ACHN (cell line): ENCODE results near the gene HYDIN.

ENCODE experiments used
- DNase-seq: peaks from one replicate; pipeline ENCODE4 v3.0.0-alpha.2; 2015
- in situ Hi-C: cut with HindIII; loops from 2 replicates; pipeline ENCODE4 v1.10.0; 2017; ENCODE audit warnings: low sequenced_read_pairs, low pct_ligation_motif_present, low pct_unique_long_range_greater_than_20kb

HYDIN gene

DNA sequence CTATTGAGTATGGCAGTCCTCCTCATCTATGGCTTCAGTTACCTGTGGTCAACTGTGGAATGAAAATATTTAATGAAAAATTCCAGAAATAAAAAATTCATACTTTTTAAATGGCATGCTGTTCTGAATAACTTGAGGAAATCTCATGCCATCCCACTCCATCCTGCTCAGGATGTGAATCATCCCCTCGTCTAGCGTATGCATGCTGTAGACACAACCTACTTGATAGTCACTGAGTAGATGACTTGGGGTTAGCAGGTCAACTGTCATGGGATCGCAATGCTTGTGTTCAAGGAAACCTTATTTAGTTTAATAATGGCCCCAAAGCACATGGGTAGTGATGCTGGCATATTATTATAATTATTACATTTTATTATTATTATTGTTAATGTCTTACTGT lies 424.7 kb downstream of the HYDIN start:
- no peak for DNase-seq
- in situ Hi-C loops: no loop called here

GRCh38 chr16:70805380-70805779 lies 425.1 kb downstream of the HYDIN start:
- no peak for DNase-seq
- in situ Hi-C loops: no loop called here

DNA sequence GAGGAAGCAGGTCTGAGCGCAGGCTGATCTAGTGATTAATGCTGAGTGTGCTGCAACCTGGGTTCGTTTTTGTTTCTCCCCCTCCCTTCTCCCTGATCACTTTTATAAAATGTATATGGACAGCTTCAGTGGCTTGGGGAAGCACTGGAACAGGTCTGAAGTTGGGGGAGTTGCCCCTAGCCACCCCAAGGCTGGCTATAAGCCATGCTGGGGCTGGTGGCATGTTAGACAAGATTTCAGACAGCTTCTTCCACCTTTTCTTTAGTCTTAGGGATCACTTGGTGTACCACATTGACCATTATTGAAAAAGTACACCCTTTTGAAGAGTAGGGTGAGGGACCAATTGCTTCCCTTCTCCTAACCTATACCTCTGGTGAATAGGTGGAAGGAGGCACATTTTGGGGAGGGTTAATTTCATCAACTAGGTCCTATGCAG lies 425.8 kb downstream of the HYDIN start:
- in situ Hi-C loops: no loop called here
- DNase-seq: peak; percentile 12

GRCh38 chr16:70804153-70804733 lies 426.3 kb downstream of the HYDIN start:
- DNase-seq: peak; percentile 46
- in situ Hi-C loops: no loop called here

DNA sequence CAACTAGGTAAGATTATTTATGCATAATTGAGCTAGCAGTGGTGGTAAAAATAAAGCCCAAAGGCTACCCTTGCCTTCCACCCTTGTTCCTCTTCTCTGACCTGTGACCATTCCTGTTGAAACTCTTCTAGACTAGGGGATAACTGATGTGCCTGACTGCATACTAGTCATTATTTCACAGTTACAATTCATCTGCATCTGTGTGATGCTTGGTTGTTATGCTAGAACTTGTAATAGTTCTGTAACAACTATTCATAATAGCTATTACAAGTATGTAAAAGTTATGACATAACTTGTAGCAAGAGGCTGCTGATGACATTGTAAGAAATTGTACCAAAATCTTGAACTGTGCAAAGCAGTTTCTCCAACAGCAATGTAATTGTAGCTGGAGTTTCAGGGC lies 427.2 kb downstream of the HYDIN start:
- in situ Hi-C loops: no loop called here
- no peak for DNase-seq

DNA sequence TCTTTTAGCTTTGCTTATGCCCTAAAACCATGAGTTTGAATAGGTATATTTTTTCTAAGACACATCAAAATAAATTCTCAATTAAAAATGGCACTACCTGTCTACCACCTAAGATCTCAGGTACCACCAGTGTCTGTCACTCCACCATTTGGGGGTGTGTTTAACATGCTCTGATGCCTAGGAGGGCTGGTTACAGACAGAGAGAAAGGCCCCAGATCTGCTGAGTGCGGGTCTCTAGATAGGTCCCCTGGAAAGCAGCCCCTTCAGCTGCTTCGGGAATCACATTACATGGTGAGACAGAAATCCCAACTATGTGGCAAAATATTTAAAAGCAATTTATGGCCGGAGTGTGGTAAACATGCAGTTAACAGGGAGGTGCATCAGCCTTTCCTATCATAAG lies 428.9 kb downstream of the HYDIN start:
- no peak for DNase-seq
- in situ Hi-C loops: no loop called here

- DNase-seq: peak; percentile 95
- in situ Hi-C loops: no loop called here
These were observed 429.6 kb downstream of the HYDIN start, which contains the start of gene VAC14 for GRCh38 chr16:70800781-70801480. Gene VAC14 (minus strand): TSS chr16:70801158. CDS start chr16:70800900, 258 bp downstream.

GRCh38 chr16:70800311-70800710 lies 430.2 kb downstream of the HYDIN start:
- DNase-seq: peak; percentile 23
- in situ Hi-C loops: no loop called here

DNA sequence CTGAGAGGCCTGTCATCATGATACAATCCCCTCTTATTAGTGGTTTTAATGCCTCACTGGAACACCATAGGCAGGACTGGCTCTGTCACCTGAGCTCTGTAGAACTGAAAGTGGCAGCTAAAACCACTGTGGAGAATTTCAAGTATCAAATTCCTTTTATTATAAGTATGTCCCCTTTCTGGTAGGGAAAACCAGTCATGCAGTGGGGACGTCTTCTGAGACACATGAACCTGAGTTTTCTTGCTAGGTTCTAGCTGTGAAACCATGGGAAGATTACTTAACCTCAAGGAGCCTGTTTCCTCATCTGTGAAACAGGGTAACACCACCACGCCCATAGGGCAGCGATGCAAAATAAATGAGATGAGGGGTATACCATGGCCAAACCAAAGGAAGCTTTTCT lies 434.2 kb downstream of the HYDIN start:
- in situ Hi-C loops: no loop called here
- DNase-seq: no peak

DNA sequence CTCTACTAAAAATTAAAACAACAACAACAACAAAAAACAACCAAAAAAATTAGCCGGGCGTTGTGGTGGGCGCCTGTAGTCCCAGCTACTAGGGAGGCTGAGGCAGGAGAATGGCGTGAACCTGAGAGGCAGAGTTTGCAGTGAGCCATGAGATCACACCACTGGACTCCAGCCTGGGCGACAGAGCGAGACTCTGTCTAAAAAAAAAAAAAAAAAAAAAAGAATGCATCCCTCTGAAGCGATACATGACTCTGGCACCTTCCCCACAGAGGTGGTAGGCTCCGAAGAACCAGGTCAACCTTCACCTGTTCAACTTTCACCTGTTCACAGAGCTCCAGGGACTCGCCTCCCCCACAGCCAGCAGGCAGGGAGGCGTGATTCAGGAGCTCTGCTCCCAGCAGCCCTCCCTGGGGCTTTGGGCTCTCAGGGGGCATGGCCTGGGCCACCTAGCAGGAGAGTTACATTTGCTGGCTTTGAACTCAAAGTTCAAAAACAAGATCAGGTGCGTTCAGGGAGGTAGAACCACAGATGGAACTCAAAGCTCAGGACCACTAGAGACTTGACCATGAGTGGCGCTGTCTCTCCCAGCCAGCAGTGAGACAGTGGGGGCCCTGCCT lies 435.1 kb downstream of the HYDIN start:
- peak; percentile 33 for DNase-seq
- in situ Hi-C loops: no loop called here

DNA sequence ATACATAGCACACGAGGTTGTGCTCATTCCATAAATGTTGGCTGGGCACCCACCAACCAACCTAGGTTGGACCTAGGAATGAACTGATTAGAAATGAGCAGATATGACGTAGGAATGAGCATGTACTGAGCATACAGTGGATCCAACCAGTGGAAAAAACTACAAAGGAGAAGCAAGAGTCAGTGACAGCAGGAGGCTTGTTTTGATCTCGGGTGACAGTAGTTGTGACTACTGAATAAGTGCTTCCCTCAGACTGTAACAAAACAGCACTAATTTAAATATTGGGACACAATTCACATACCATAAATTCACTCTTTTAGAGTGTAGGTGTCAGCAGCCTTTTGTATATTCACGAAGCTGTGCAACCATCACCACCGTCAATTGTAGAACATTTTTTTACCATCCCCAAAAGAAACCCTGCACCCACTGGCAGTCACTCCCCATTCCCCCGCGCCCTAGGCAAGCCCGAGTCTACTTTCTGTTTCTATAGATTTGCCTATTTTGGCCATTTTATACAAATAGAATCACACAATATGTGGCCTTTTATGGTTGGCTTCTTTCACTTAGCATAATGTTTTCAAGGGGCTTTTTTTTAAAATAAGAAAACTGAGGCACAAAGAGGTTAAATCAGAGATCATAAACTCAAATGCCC lies 436.5 kb downstream of the HYDIN start:
- DNase-seq: no peak
- in situ Hi-C loops: no loop called here

GRCh38 chr16:70790815-70791214 lies 439.7 kb downstream of the HYDIN start:
- no peak for DNase-seq
- in situ Hi-C loops: no loop called here

DNA sequence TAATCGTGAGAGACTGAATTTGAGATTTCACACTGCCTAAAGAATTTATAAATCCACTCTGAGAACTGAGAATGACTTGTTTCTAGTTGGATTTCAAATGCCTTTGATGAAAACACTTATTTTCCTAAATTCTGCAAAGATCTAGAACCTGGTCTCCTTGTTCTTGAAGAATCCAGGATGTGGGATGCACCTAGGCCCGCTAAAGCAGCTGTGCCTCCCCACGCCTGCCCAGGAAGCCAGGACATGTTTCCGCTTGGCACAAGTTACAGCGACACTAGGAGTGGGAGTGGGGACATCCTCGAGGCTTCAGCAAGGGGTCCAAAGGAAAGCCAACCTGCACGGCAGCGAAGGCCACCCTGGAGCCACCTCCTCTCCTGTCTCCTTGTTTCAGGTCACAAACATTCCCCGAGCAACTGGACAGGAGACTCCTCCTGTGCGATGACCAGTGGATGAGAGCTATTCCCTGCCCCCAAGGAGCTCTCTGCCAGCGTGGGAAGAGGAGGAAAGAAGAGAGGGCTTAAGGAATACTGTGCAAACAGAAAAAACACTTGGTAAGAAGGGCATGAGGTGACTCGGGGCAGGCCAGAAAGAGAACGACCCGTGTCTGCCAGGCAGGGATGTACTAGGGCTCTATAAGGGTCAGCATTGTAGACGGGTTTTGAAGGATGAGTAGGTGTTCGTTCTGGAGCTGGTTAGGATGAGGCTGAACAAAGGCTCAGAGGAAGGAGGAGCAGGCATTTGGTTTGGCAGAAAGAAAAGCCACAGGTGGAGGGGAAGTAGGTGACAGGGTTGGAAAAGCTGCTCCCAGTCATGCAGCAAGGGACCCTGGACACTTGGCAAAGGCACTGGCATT lies 440.7 kb downstream of the HYDIN start:
- in situ Hi-C loops: no loop called here
- no peak for DNase-seq

DNA sequence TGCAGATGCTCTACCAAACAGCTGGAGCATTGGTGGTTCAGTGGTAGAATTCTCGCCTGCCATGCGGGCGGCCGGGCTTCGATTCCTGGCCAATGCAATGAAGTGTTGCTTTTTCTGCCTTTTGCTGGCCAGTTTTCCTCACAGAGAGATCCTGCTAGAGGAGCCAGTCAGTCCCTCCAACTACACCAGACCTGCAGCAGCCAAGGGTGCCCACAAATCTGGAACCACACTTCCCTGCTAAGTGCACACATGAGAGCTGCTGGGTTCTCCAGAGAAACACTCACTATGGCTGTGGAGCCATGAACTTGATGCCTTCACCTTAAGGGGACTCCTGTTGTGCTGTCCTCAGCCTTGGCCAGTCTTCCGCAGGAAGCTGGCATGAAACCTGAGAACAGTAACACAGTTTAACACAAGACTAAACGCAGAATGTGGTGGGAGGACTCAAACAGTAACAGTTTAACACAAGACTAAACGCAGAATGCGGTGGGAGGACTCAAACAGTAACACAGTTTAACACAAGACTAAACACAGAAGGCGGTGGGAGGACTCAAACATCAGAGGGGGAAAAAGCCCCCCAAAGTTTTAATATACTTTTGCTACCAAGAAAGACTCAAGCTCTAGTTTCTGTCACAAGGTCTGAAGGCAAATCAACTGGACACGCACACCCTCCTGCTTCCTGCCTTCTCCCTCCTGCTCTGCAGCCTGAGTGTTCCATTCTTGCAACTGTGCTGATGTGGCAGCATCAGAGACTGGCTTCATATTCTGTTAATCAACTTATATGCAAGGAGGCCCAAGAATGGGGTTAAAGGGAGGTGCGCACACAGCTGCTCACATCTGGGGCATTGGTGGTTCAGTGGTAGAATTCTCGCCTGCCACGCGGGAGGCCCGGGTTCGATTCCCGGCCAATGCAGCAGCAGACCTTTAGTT lies 441.6 kb downstream of the HYDIN start:
- in situ Hi-C loops: no loop called here
- no peak for DNase-seq

DNA sequence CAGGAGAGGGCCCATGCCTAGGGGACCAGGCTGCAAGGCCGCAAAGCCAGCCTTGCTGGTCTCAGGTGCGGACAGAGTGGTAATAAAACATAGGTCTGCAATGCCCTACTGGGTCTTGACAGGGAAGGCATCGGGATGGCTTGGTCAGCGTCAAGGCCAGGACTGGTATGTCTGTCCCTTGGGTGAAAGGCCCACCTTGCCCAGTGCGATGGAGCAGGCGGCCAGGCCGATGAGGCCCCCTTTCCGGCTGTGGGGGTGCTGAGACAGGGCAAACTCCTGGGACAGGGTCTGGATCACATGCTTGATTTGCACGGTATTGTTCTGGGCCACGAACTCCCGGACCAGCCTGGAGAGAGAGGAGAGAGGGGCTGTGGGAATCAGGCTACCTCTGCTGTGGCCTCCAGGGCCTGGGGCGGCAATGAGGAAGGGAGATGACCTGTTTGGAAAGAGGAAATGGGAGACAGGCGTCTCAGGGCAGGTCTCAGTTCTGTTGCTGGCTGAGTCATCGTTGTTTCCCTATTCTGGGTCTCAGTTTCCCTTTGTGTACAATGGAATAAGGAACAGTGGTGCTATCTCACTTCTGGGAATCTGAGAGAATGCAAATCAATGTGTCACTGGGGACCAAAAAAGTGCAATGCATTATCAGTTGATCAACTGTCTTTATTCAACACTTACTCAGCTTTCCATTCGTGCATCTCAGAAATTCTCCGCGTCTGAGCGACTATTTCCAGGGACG lies 444.3 kb downstream of the HYDIN start:
- in situ Hi-C loops: no loop called here
- DNase-seq: no peak

DNA sequence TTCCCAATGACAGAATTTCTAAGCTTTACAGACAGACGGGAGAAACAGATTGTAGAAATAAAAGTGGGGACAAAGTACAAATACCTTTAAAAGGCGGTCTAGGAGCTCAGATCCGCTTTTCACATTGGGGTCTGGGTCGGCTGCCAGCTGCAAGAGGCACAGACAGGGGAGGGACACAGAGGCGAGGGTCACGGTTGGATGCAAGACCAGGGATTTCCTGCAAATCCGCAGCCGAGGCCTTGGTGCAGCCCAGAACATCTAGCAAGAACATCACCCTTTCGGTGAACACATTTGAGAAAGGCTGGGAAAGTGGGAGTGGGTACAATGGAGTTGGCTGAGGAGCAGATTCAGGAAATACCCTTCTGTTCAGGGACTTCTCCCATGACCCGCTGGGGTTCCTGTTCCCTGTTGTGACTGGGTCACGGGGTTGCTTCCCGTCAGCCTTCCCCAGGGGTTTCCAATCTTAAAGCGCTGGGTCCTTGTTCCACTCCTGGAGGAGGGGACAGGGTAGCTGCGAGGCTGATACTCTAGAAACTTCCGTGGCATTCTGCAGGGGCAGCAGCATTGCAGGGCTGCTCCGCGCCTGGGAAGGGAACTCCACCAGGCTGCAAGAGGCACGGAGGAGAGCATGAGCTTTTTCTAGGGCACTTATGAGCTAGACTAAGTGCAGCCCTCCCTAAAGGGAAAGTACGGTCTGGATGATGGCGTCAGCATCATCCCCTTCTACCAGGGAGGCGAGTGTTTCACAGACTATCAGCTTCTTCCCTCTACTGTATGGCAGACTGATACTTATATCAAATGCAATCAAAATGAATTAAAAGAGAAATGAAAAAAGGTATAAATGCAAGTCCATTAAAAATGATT lies 445.6 kb downstream of the HYDIN start:
- in situ Hi-C loops: no loop called here
- no peak for DNase-seq
